HG02678 (cell line): ENCODE results near the gene RNASET2.

Experiments
- ATAC-seq: cut with Tn5 transposase; IDR thresholded peaks from one replicate; pipeline ENCODE4 v1.9.1; 2021; ENCODE audit warnings: mild to moderate bottlenecking, moderate library complexity; ENCODE audit not compliant: unreplicated experiment

The RNASET2 gene

GRCh38 chr6:166970776-166971175, 14.4 kb upstream of the RNASET2 start:
- ATAC-seq: no peak

- ATAC-seq: no peak
These were observed 13.7 kb upstream of the RNASET2 start for GRCh38 chr6:166970091-166970490.

GRCh38 chr6:166969390-166970002, 13.1 kb upstream of the RNASET2 start:
- no peak for ATAC-seq

DNA sequence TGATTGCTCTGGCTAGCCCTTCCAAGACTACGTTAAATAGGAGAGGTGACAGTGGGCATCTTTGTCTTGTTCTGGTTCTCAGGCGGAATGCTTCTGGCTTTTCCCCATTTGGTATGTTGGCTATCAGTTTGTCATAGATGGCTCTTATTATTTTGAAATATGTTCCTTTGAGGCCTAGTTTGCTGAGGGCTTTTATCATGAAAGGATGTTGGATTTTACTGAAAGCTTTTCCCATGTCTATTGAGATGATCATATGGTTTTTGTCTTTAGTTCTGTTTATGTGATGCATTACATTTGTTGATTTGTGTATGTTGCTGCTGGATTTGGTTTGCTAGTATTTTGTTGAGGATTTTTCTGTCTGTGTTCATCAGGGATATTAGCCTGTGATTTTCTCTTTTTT, 9.9 kb upstream of the RNASET2 start:
- no peak for ATAC-seq

- no peak for ATAC-seq
These were observed 4.2 kb upstream of the RNASET2 start for GRCh38 chr6:166960609-166960978.

- ATAC-seq: no peak
These were observed 3.7 kb upstream of the RNASET2 start for GRCh38 chr6:166959911-166960608.

DNA sequence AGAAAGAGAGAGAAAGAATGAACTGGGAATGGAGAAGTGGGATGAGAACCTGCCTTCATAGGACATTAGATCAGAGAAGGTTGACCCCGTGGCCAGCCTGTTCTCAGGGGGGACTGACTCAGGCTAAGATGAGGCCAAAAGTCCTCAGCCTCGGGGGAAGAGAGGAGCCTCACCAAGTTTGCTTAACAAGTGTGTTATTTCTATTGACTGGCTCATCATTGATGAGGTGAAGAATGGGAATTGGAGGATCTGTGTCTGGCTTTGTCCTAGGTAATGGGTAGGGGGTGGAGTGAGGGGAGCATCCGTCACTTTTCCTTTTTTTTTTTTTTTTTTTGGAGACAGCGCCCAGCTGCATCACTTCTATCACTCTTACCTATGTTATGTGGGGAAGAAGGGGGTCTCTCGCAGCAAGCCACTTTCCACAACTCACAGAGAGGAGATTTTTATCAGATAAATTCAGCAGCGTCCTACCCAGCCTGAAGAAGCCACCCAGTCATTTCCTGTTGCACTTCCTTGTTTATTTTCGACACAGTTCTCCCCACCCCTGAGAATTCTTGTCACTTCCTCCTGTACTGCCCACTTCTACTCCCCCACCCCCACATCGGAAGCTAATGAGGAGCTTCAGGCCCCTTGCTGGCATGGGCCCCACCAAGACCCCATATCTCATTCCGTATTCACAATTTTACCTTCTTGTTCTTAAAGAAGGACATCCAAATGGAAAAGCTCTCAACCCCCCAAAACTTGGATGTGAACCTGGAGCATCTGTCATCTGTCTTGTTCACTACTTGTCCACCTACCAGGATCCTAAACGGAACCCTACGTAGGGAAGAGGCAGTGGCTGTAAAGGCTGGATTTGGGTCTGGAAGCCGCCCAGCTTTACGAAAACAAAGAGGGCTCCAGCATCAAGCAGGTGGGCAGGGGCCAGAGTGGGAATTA, 2.8 kb upstream of the RNASET2 start:
- peak; percentile 29 for ATAC-seq

GRCh38 chr6:166957805-166958076, 1.4 kb upstream of the RNASET2 start:
- no peak for ATAC-seq

DNA sequence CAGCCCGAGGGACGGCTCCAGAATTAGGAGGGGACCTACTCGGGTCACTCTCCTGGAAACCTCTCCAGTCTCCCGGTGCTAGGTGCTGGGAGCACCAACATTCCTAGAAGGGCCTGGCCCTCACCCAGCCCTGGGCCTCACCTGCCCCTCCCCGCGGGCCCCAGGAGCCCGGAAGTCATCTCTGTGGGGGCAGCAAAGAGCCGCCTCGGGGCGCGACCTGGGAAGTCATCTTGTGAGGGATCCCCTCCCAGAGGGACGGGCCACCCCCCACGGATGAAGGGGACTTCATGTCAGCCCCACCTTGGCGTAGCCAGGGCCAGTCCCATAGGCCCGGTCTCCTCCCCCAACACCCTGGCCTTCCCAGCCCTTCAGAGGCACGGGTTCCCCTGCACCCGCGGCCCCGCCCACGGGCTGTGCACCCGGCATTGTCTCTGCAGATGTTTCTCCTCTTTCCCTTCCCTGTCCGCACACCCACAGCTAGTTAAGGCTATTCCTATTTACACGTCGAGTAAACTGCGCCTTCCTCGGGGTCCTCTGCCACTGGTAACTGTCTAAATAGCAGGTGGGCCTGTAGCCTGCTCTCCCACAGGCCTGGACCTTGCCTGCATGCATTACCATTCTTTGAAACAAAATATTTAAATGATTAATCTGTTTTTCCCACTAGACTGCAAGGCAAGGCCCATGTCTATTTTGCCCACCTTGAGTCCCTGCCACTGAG, 896 bp upstream of the RNASET2 start:
- ATAC-seq: peak; percentile 35

GRCh38 chr6:166955865-166956443, 396 bp downstream of the RNASET2 start:
- ATAC-seq: peak; percentile 4

- ATAC-seq: no peak
These were observed 1.1 kb downstream of the RNASET2 start for GRCh38 chr6:166955121-166955864.

- ATAC-seq: no peak
These were observed 2.1 kb downstream of the RNASET2 start for GRCh38 chr6:166954118-166954713.

DNA sequence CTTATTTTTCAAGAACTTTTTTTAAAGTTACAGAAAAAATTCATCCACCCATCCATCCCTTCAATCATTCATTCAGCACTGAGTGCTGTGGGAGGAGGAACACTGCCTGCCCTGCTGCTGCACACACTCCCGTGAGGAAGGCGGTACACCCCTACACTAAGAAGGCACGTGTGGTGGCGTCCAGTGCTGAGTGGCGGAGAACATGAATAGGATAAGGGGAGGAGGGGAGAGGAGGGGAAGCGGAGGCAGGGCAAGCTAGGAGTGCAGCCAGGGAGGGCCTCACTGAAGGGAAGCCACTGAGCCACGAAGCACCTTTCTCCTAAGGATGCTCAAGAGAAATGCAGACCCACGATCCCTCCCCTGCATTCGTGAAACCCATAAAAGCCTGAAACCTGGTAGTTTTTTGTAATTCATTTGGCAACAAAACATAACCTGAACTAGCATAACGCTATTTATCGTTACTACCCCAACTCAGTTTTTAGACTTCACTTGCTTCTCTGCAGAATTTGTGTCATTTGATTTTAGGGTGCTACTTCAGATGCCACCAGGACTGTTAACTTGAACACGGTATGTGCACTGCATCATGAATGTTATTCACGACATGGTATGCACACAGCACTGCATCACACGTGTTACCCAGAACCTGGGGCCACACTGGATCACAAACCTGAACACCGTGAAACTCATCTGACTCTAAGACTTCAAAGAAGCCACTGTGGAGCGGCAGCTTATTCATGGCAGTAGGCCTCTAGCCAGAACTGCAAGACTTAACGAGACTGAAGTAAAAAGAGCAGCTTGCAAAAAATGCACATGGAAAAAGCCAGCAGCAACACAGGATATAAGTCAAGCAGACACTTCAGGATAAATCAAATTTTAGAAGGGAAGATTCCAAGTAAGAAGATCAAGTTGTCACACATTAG, 3.5 kb downstream of the RNASET2 start:
- ATAC-seq: no peak

GRCh38 chr6:166952121-166952520, 4.2 kb downstream of the RNASET2 start:
- ATAC-seq: no peak

DNA sequence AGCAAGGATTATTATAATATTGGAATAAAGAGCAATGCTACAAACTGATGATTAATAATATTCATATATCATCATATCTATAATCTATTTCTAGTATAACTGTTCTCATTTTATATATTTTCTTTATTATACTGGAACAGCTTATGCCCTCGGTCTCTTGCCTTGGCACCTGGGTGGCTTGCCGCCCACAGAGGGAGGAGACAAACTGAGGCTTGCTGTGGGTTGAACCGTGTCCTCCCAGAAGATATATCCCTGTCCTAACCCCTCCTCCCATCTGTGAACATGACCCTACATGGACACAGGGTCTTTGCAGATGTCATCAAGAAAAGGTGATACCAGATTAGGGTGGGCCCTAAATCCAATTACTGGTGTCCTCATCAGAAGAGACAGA, 4.7 kb downstream of the RNASET2 start:
- no peak for ATAC-seq

GRCh38 chr6:166950892-166951669, 5.3 kb downstream of the RNASET2 start:
- peak; percentile 88 for ATAC-seq

DNA sequence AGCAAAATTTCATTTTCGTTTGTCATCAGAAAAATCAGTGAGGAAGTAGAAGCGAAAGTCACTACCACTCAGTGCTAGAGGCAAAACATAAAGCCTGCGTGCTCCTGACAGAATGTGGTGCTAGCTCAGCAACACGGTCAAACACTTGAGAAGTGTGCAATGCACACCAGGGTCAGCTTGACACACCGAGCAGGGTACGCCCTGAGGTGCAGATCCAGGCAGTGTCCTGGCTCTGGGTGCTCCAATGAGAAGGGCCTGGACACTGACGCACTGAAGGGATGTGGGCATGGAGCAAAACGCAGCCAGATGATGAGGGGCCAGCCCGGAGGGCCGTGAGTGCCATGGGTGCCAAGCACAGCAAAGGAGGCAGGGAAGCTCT, 5.9 kb downstream of the RNASET2 start:
- ATAC-seq: peak; percentile 42
